Spleen (tissue), 7 donors: Measurements from ENCODE around the gene SIM2.

Experiments
- POLR2A ChIP-seq, 3 donors: fragments of 450-650 bp; IDR thresholded peaks; one replicate each; pipeline ENCODE4 v1.5.1; 2017; ENCODE audit warnings: antibody characterized with exemption in 3 of 3, mild to moderate bottlenecking in 1 of 3
- POLR2AphosphoS5 ChIP-seq, 3 donors: sonication (generic); formaldehyde crosslinking; IDR thresholded peaks; one replicate each; pipeline ENCODE4 v1.5.1; 2017; ENCODE audit warnings: antibody characterized with exemption in 3 of 3
- TF ChIP-seq, protein P1 (sequence below), 11 experiments: fragments of 200-600 bp in 7 of 11; fragments of 450-650 bp in 4 of 11; sonication (generic) in 4 of 11; IDR thresholded peaks in 8 of 11; conservative IDR thresholded peaks in 3 of 11; 1 replicate in 7 of 11; 2 replicates in 4 of 11; pipeline versions ENCODE4 v1.4.0 to v1.8.0; 2016 to 2021; ENCODE audit warnings: antibody characterized with exemption in 11 of 11, inconsistent platforms in 4 of 11, mild to moderate bottlenecking in 1 of 11
- donor health status: DM: no; HTN: no; CAD: no; lungs with moderate emphysema.
- donor health status: DM: no; HTN: no; CAD: no.
- donor health status: DM: no; HTN: no; CAD: no.

DNA sequence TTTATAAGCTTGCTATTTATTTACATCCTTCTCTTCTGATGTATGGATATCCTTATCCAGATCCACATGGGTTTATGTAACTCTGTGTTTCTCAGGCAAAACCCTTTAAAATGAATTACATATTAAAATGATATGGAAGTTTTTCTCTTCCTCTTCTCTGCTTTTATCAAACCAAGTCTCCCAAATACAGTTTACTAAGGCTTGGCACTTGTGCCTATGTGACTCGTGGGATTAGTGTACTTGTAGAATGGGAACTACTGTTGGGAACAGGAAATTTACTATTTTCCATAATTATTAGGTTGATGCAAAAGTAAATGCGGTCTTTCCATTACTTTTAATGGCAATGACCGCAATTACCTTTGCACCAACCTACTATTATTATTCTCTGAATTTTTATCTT lies 14.8 kb downstream of the SIM2 start:
- TF ChIP-seq, protein P1, sequence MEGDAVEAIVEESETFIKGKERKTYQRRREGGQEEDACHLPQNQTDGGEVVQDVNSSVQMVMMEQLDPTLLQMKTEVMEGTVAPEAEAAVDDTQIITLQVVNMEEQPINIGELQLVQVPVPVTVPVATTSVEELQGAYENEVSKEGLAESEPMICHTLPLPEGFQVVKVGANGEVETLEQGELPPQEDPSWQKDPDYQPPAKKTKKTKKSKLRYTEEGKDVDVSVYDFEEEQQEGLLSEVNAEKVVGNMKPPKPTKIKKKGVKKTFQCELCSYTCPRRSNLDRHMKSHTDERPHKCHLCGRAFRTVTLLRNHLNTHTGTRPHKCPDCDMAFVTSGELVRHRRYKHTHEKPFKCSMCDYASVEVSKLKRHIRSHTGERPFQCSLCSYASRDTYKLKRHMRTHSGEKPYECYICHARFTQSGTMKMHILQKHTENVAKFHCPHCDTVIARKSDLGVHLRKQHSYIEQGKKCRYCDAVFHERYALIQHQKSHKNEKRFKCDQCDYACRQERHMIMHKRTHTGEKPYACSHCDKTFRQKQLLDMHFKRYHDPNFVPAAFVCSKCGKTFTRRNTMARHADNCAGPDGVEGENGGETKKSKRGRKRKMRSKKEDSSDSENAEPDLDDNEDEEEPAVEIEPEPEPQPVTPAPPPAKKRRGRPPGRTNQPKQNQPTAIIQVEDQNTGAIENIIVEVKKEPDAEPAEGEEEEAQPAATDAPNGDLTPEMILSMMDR (IDR thresholded peaks at IDR 0.05 in 8 of 11, conservative IDR thresholded peaks at IDR 0.05 in 3 of 11): no peak
- TF ChIP-seq POLR2A (IDR thresholded peaks at IDR 0.05) (no peak), POLR2AphosphoS5 (IDR thresholded peaks at IDR 0.05) (no peak)
